HEK293T (cell line): Measurements from ENCODE around the gene IGF1R.

Source experiments
- CTBP1 ChIP-seq: fragments of 450-650 bp; IDR thresholded peaks from 2 replicates; pipeline ENCODE4 v1.6.1; 2016; ENCODE audit warnings: borderline replicate concordance
- FOXA1 ChIP-seq: fragments of 450-650 bp; IDR thresholded peaks from 2 replicates; pipeline ENCODE4 v1.6.1; 2016; ENCODE audit warnings: mild to moderate bottlenecking
- SP1 ChIP-seq: fragments of 450-650 bp; IDR thresholded peaks from 2 replicates; pipeline ENCODE4 v1.6.1; 2017

DNA sequence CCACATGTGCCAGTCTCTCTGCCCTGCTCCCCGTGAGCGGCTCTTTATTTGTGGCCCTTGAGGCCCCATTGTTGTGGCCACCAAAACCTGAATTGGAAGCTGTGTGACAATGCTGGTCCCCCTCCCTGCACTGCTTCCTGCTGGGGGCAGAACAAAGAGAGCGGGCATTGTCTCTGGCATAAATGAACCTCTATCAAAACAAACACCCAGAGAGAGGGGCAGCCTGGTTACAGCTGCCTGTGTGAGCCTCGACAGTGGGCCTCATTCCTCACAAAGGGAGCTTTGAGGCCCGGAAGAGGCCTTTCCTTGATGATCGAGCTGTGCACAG lies 152.9 kb downstream of the IGF1R start:
- TF ChIP-seq SP1 (no peak), FOXA1 (no peak), CTBP1 (no peak)
